Suprapubic skin (tissue), 3 donors: ENCODE measurements around the gene ZSCAN5B.

Source experiments
- CTCF ChIP-seq, 2 donors: fragments of 200-600 bp in 1 of 2; fragments of 450-650 bp in 1 of 2; sonication (generic) in 1 of 2; IDR thresholded peaks; one replicate each; pipeline ENCODE4 v1.5.1; 2016 to 2019; ENCODE audit warnings: antibody characterized with exemption in 2 of 2, mild to moderate bottlenecking in 1 of 2, moderate library complexity in 1 of 2
- EP300 ChIP-seq: sonication (generic); formaldehyde crosslinking; IDR thresholded peaks from one replicate; pipeline ENCODE4 v1.6.1; 2017; ENCODE audit warnings: antibody characterized with exemption

GRCh38 chr19:56142087-56142787 lies 55.3 kb downstream of the ZSCAN5B start:
- no peak for TF ChIP-seq CTCF (IDR thresholded peaks at IDR 0.05)
- no peak for TF ChIP-seq EP300
